Osteocyte (in vitro differentiated cells): ENCODE results near the gene LASP1. TPM values are rescaled to one million over a fixed set of nuclear protein-coding genes. Genes with fewer than 3 reads are reported as not detected.

Experiments
- DNase-seq: peaks from one replicate; pipeline ENCODE4 v3.0.0; 2021; ENCODE audit warnings: mixed read lengths; ENCODE audit not compliant: unreplicated experiment; ENCODE audit errors: extremely low spot score
- H3K27ac Mint-ChIP-seq: one replicate; pipeline ENCODE4 v1.8.0; 2021; ENCODE audit warnings: mild to moderate bottlenecking, mixed read lengths; ENCODE audit not compliant: unreplicated experiment
- H3K27me3 Mint-ChIP-seq: one replicate; pipeline ENCODE4 v1.8.0; 2021; ENCODE audit warnings: mixed read lengths; ENCODE audit not compliant: unreplicated experiment
- H3K36me3 Mint-ChIP-seq: one replicate; pipeline ENCODE4 v1.8.0; 2021; ENCODE audit warnings: mixed read lengths; ENCODE audit not compliant: unreplicated experiment
- H3K4me1 Mint-ChIP-seq: one replicate; pipeline ENCODE4 v1.8.0; 2021; ENCODE audit warnings: mixed read lengths; ENCODE audit not compliant: unreplicated experiment
- H3K4me3 Mint-ChIP-seq: one replicate; pipeline ENCODE4 v1.8.0; 2021; ENCODE audit warnings: mild to moderate bottlenecking, moderate library complexity, mixed read lengths; ENCODE audit not compliant: unreplicated experiment
- H3K9me3 Mint-ChIP-seq: one replicate; pipeline ENCODE4 v1.8.0; 2021; ENCODE audit warnings: mixed read lengths; ENCODE audit not compliant: unreplicated experiment
- CTCF ChIP-seq: fragments of 200-600 bp; sonication (generic); IDR thresholded peaks from 2 replicates; pipeline ENCODE4 v1.5.0; 2021; ENCODE audit warnings: antibody characterized with exemption, mild to moderate bottlenecking, moderate library complexity
- total RNA-seq: library from RNA; stranded (reverse); gene quantifications from 2 replicates; pipeline ENCODE4 v1.2.1, GENCODE V29; 2021

Gene LASP1
- total RNA-seq, 1 donor from 2014 or later: 402 TPM

GRCh38 chr17:38920374-38921291, 50.8 kb downstream of the LASP1 start:
- H3K27me3 Mint-ChIP-seq: no peaks in the 10 kb centered on the region
- no peak overlapping the region for H3K4me3 Mint-ChIP-seq
- H3K27ac Mint-ChIP-seq: peak overlapping the region; percentile 85

GRCh38 chr17:38921756-38922411, 52.0 kb downstream of the LASP1 start:
- Mint-ChIP-seq H3K9me3 (no peaks in the 10 kb centered on the region), H3K4me3 (no peak overlapping the region), H3K27ac (peak overlapping the region; percentile 85), H3K36me3 (peaks cover 36% of the 10 kb centered on the region), H3K27me3 (no peaks in the 10 kb centered on the region), H3K4me1 (peaks cover 47% of the 10 kb centered on the region)
- TF ChIP-seq CTCF: no peak
- DNase-seq: peak; percentile 78

More at GRCh38 chr17:38920374-38921291, 50.8 kb downstream of the LASP1 start:
- Mint-ChIP-seq H3K4me1 (peaks cover 47% of the 10 kb centered on the region), H3K36me3 (peaks cover 44% of the 10 kb centered on the region), H3K9me3 (no peaks in the 10 kb centered on the region)
- DNase-seq: peak; percentile 59
- no peak for TF ChIP-seq CTCF

GRCh38 chr17:38922538-38923297, 52.9 kb downstream of the LASP1 start:
- Mint-ChIP-seq H3K27me3 (no peaks in the 10 kb centered on the region), H3K9me3 (no peaks in the 10 kb centered on the region), H3K4me3 (no peak overlapping the region), H3K4me1 (peaks cover 44% of the 10 kb centered on the region), H3K36me3 (peaks cover 29% of the 10 kb centered on the region), H3K27ac (peak overlapping the region; percentile 85)
- DNase-seq: peak; percentile 85
- no peak for TF ChIP-seq CTCF

GRCh38 chr17:38925263-38925995, 55.6 kb downstream of the LASP1 start, which contains the start of gene LASP1NB:
LASP1NB (plus strand) TSS chr17:38925614.
- peak; percentile 64 for DNase-seq
- Mint-ChIP-seq H3K9me3 (no peaks in the 10 kb centered on the region), H3K4me3 (no peak within 1 kb of the TSS), H3K4me1 (peaks cover 34% of the 10 kb centered on the region), H3K27me3 (no peaks in the 10 kb centered on the region), H3K27ac (peak within 1 kb of the TSS; percentile 63), H3K36me3 (peaks cover 8% of the 10 kb centered on the region)
- no peak for TF ChIP-seq CTCF
